A549 (cell line): Measurements from ENCODE around the gene AMZ1.

Experiments used
- CEBPB ChIP-seq, 2 experiments: fragments of >200 bp in 1 of 2; sonication (Bioruptor Twin) in 1 of 2; formaldehyde crosslinking in 1 of 2; IDR thresholded peaks; 2 replicates each; pipeline ENCODE4 v1.6.1; 2012 to 2016
- EHMT2 ChIP-seq: fragments of 200-600 bp; sonication (generic); IDR thresholded peaks from 2 replicates; pipeline ENCODE4 v1.6.1; 2016; ENCODE audit warnings: antibody characterized with exemption, low read depth, mild to moderate bottlenecking, moderate library complexity
- EP300 ChIP-seq, 2 experiments: fragments of >200 bp; sonication (Bioruptor Twin); formaldehyde crosslinking; IDR thresholded peaks; 2 replicates in 1 of 2; 3 replicates in 1 of 2; pipeline ENCODE4 v1.6.1; 2016 to 2017
- HOXA7 ChIP-seq: fragments of 250-450 bp; sonication (Bioruptor Pico); IDR thresholded peaks from 2 replicates; pipeline ENCODE4 v1.5.0; 2020; ENCODE audit warnings: mild to moderate bottlenecking, moderate library complexity
- MYC ChIP-seq: IDR thresholded peaks from 2 replicates; pipeline ENCODE4 v1.6.1; 2012; ENCODE audit warnings: mild to moderate bottlenecking, inconsistent platforms, low read length, improper control_type of control experiment, borderline replicate concordance
- POLR2A ChIP-seq: IDR thresholded peaks from 2 replicates; pipeline ENCODE4 v1.6.1; 2012; ENCODE audit warnings: mild to moderate bottlenecking, low read length
- POLR2AphosphoS2 ChIP-seq: conservative IDR thresholded peaks from 2 replicates; pipeline ENCODE4 v1.6.1; 2012; ENCODE audit warnings: low read length, improper control_type of control experiment, inconsistent platforms
- SMC3 ChIP-seq: fragments of >200 bp; sonication (Bioruptor Twin); formaldehyde crosslinking; IDR thresholded peaks from 3 replicates; pipeline ENCODE4 v1.6.1; 2018; ENCODE audit warnings: inconsistent platforms
- TF ChIP-seq, protein P1 (sequence below): fragments of 450-650 bp; IDR thresholded peaks from 2 replicates; pipeline ENCODE4 v1.6.1; 2014; ENCODE audit warnings: antibody characterized with exemption
- TF ChIP-seq, protein P2 (sequence below): fragments of >200 bp; sonication (Bioruptor Twin); formaldehyde crosslinking; IDR thresholded peaks from 3 replicates; pipeline ENCODE4 v1.5.1; 2016

DNA sequence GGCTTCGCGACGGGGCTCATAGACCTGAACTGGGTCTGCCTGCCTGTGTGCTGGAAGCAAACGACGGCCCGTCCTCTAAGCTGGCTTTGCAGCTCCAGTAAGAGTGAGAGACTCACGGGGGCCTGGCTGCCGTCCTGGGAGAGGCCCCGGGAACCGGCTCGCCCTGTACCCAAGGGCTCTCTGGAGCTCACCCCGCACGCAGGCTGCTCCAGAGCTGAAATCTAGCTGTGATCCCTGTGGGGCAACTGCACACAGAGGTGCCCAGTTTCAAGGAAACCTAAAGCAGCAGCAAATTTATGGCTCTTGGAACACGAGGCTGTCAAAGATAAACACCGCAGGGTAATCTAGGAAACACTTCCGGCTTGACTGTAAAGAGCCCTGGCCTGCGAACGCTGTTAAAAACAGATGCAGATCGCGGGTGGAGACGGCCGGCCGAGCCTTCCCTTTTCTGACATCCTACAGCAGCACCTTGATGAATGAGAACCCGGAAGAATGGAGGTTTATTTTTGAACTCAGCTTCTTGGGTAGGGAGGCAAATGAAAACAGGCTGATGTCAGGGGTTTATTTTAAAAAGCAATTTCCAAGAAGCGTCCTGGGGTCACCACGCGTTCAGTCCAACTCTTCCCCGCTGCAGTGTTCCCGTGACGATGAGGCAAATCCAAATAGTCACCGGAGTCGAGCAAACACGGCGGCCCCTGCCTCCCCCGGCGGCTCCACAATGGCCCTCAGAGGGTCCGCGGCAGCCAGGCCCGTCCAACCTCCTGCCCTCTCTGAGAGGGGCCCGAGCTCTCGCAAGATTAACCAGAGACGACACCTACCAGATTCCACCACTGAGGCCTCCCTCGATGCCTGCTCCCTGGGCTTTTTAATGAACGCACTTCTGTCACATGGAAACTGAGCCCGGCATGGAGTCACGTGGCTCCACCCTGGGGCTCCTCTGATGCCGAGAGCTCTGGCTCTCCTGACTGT lies 29.6 kb downstream of the AMZ1 start:
- TF ChIP-seq MYC (no peak), SMC3 (no peak), POLR2A (no peak), HOXA7 (CRISPR knock-in tag) (no peak), EP300 (IDR thresholded peaks at IDR 0.05) (no peak), CEBPB (IDR thresholded peaks at IDR 0.05) (no peak), POLR2AphosphoS2 (no peak), EHMT2 (no peak)
- TF ChIP-seq, protein P1, sequence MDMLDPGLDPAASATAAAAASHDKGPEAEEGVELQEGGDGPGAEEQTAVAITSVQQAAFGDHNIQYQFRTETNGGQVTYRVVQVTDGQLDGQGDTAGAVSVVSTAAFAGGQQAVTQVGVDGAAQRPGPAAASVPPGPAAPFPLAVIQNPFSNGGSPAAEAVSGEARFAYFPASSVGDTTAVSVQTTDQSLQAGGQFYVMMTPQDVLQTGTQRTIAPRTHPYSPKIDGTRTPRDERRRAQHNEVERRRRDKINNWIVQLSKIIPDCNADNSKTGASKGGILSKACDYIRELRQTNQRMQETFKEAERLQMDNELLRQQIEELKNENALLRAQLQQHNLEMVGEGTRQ: no peak
- TF ChIP-seq, protein P2, sequence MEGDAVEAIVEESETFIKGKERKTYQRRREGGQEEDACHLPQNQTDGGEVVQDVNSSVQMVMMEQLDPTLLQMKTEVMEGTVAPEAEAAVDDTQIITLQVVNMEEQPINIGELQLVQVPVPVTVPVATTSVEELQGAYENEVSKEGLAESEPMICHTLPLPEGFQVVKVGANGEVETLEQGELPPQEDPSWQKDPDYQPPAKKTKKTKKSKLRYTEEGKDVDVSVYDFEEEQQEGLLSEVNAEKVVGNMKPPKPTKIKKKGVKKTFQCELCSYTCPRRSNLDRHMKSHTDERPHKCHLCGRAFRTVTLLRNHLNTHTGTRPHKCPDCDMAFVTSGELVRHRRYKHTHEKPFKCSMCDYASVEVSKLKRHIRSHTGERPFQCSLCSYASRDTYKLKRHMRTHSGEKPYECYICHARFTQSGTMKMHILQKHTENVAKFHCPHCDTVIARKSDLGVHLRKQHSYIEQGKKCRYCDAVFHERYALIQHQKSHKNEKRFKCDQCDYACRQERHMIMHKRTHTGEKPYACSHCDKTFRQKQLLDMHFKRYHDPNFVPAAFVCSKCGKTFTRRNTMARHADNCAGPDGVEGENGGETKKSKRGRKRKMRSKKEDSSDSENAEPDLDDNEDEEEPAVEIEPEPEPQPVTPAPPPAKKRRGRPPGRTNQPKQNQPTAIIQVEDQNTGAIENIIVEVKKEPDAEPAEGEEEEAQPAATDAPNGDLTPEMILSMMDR: no peak
